Measurements from ENCODE around the gene DCDC2C. TPM values are rescaled to one million over a fixed set of nuclear protein-coding genes. Genes with fewer than 3 reads are reported as not detected.
A peak's percentile ranks its signal among the peaks of the same experiment; 100 is the strongest.
"Not testable (repeated sequence)": the region's sequence is repeated elsewhere in the genome, so short reads cannot be mapped to it uniquely, and the experiment has no call there.

Gene DCDC2C
- total and polyA plus RNA-seq, 2 donors (not counting 1 experiment from before 2014, with no cell fraction given), result not detected

GRCh38 chr2:3659447-3660432 lies 43.6 kb upstream of the DCDC2C start:
- Histone ChIP-seq H3K27ac (ENCODE audit: insufficient read depth, low read length) (no peak overlapping the region), H3K36me3 (ENCODE audit: control insufficient read depth, insufficient read depth, low read length) (no peaks in the 10 kb centered on the region), H3K4me2 (ENCODE audit: extremely low read depth, insufficient read depth, low read length) (no peak overlapping the region), H3K9me3 (ENCODE audit: control insufficient read depth, insufficient read depth, low read depth, low read length) (no peaks in the 10 kb centered on the region), H2AFZ (ENCODE audit: low read length) (peak overlapping the region; percentile 45), H3K27me3 (ENCODE audit: control insufficient read depth, insufficient read depth, low read length) (no peaks in the 10 kb centered on the region), H4K20me1 (ENCODE audit: control insufficient read depth, extremely low read depth, insufficient read depth, low read length) (no peaks in the 10 kb centered on the region), H3K4me3 (replicated peaks in 1 of 4; ENCODE audit: control extremely low read depth in 1 of 4, insufficient read depth in 1 of 4, low read depth in 3 of 4, low read length in 4 of 4) (no peak overlapping the region), H3K79me2 (ENCODE audit: control insufficient read depth, insufficient read depth, low read length) (no peaks in the 10 kb centered on the region), H3K9ac (ENCODE audit: insufficient read depth, low read length) (no peak overlapping the region), H3K4me1 (ENCODE audit: control insufficient read depth, extremely low read depth, insufficient read depth, low read length) (peaks cover 2% of the 10 kb centered on the region)
- peak in 1 of 2 donors; percentile 46 for DNase-seq (ENCODE audit: low read depth in 2 of 2)
- no peak for TF ChIP-seq EZH2 (IDR thresholded peaks at IDR 0.05; ENCODE audit: low read length, missing control alignments)
- TF ChIP-seq, protein P1, sequence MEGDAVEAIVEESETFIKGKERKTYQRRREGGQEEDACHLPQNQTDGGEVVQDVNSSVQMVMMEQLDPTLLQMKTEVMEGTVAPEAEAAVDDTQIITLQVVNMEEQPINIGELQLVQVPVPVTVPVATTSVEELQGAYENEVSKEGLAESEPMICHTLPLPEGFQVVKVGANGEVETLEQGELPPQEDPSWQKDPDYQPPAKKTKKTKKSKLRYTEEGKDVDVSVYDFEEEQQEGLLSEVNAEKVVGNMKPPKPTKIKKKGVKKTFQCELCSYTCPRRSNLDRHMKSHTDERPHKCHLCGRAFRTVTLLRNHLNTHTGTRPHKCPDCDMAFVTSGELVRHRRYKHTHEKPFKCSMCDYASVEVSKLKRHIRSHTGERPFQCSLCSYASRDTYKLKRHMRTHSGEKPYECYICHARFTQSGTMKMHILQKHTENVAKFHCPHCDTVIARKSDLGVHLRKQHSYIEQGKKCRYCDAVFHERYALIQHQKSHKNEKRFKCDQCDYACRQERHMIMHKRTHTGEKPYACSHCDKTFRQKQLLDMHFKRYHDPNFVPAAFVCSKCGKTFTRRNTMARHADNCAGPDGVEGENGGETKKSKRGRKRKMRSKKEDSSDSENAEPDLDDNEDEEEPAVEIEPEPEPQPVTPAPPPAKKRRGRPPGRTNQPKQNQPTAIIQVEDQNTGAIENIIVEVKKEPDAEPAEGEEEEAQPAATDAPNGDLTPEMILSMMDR (conservative IDR thresholded peaks at IDR 0.05 in 1 of 2, IDR thresholded peaks at IDR 0.05 in 1 of 2; ENCODE audit: low read depth in 1 of 2, low read length in 2 of 2), result no peak

- H3K4me1 ChIP-seq (ENCODE audit: control insufficient read depth, extremely low read depth, insufficient read depth, low read length); DNase-seq (ENCODE audit: low read depth in 2 of 2); H3K36me3 ChIP-seq (ENCODE audit: control insufficient read depth, insufficient read depth, low read length); H3K27ac ChIP-seq (ENCODE audit: insufficient read depth, low read length); H3K4me3 ChIP-seq (replicated peaks in 1 of 4; ENCODE audit: control extremely low read depth in 1 of 4, insufficient read depth in 1 of 4, low read depth in 3 of 4, low read length in 4 of 4); H3K9ac ChIP-seq (ENCODE audit: insufficient read depth, low read length); H3K27me3 ChIP-seq (ENCODE audit: control insufficient read depth, insufficient read depth, low read length); H3K9me3 ChIP-seq (ENCODE audit: control insufficient read depth, insufficient read depth, low read depth, low read length); H2AFZ ChIP-seq (ENCODE audit: low read length); H3K4me2 ChIP-seq (ENCODE audit: extremely low read depth, insufficient read depth, low read length); H3K79me2 ChIP-seq (ENCODE audit: control insufficient read depth, insufficient read depth, low read length); H4K20me1 ChIP-seq (ENCODE audit: control insufficient read depth, extremely low read depth, insufficient read depth, low read length): not testable (repeated sequence)
These were observed 42.7 kb upstream of the DCDC2C start for GRCh38 chr2:3660640-3661039.

GRCh38 chr2:3661149-3661660 lies 42.2 kb upstream of the DCDC2C start:
- TF ChIP-seq, protein P1 (conservative IDR thresholded peaks at IDR 0.05 in 1 of 2, IDR thresholded peaks at IDR 0.05 in 1 of 2; ENCODE audit: low read depth in 1 of 2, low read length in 2 of 2), result no peak
- TF ChIP-seq EZH2 (IDR thresholded peaks at IDR 0.05; ENCODE audit: low read length, missing control alignments), result no peak
- no peaks in the 10 kb centered on the region for H3K79me2 ChIP-seq (ENCODE audit: control insufficient read depth, insufficient read depth, low read length)
- H3K4me3 ChIP-seq (replicated peaks in 1 of 4; ENCODE audit: control extremely low read depth in 1 of 4, insufficient read depth in 1 of 4, low read depth in 3 of 4, low read length in 4 of 4), result no peak overlapping the region
- H3K9ac ChIP-seq (ENCODE audit: insufficient read depth, low read length), result no peak overlapping the region
- no peaks in the 10 kb centered on the region for H4K20me1 ChIP-seq (ENCODE audit: control insufficient read depth, extremely low read depth, insufficient read depth, low read length)
- no peak overlapping the region for H3K27ac ChIP-seq (ENCODE audit: insufficient read depth, low read length)
- peaks cover 2% of the 10 kb centered on the region for H3K4me1 ChIP-seq (ENCODE audit: control insufficient read depth, extremely low read depth, insufficient read depth, low read length)
- H3K9me3 ChIP-seq (ENCODE audit: control insufficient read depth, insufficient read depth, low read depth, low read length), result no peaks in the 10 kb centered on the region
- no peak overlapping the region for H2AFZ ChIP-seq (ENCODE audit: low read length)
- H3K36me3 ChIP-seq (ENCODE audit: control insufficient read depth, insufficient read depth, low read length), result no peaks in the 10 kb centered on the region
- no peak for DNase-seq (ENCODE audit: low read depth in 2 of 2)
- no peaks in the 10 kb centered on the region for H3K27me3 ChIP-seq (ENCODE audit: control insufficient read depth, insufficient read depth, low read length)
- no peak overlapping the region for H3K4me2 ChIP-seq (ENCODE audit: extremely low read depth, insufficient read depth, low read length)

Data from fibroblast of lung (primary cell).